ENCODE results near the gene TCIRG1.

GRCh38 chr11:68002575-68002937, 36.3 kb upstream of the TCIRG1 start:
- TF ChIP-seq CTCF (IDR thresholded peaks at IDR 0.05; ENCODE audit: insufficient read depth, low read length, poor library complexity, severe bottlenecking) (no peak), EZH2phosphoT487 (conservative IDR thresholded peaks at IDR 0.05; ENCODE audit: low read length) (no peak)

All from SU-DHL-6 (cell line).